K562 (cell line): Measurements from ENCODE around the gene C19orf12. TPM values are rescaled to one million over a fixed set of nuclear protein-coding genes. Genes with fewer than 3 reads are reported as not detected.

ENCODE experiments used
- HCFC1 ChIP-seq: IDR thresholded peaks from 2 replicates; pipeline ENCODE4 v1.6.1; 2012; ENCODE audit warnings: low read depth, low read length, improper control_type of control experiment
- JUN ChIP-seq, 2 experiments: sonication (generic) in 1 of 2; formaldehyde crosslinking in 1 of 2; IDR thresholded peaks; 2 replicates each; pipeline versions ENCODE4 v1.6.1 to v1.8.0; 2012 to 2022; ENCODE audit warnings: borderline replicate concordance in 2 of 2, mild to moderate bottlenecking in 2 of 2, improper control_type of control experiment in 1 of 2, low read depth in 1 of 2, low read length in 1 of 2, missing genetic modification reagents in 1 of 2
- POLR3G ChIP-seq: IDR thresholded peaks from 2 replicates; pipeline ENCODE4 v1.6.1; 2011; ENCODE audit not compliant: insufficient read length, insufficient replicate concordance; ENCODE audit errors: extremely low read depth
- POU5F1 ChIP-seq: fragments of 150-350 bp; IDR thresholded peaks from 2 replicates; pipeline ENCODE4 v1.6.1; 2014; ENCODE audit warnings: borderline replicate concordance, low read length, low read depth, mild to moderate bottlenecking; ENCODE audit not compliant: partially characterized antibody
- polyA plus RNA-seq, 8 experiments: library from polyadenylated mRNA; depleted of rRNA in 4 of 8; stranded (reverse) in 5 of 8; unstranded in 3 of 8; fragments of >200 nt; fragmentation: Nextera tagmentation in 2 of 8; fragmentation: Illumina TruSeq in 1 of 8; extraction: Ambion mirVana in 2 of 8; extraction: Trizol in 1 of 8; gene quantifications; 2 replicates each; pipeline versions ENCODE4 v1.2.1 to v1.2.3, GENCODE V29; 2011 to 2014; ENCODE audit warnings: inconsistent platforms in 1 of 8, missing spikeins in 1 of 8
- total RNA-seq, 7 experiments: library from RNA; depleted of rRNA in 6 of 7; stranded (reverse); fragments of >200 nt in 6 of 7; fragmentation: Illumina TruSeq in 2 of 7; extraction: Trizol in 2 of 7; gene quantifications; 2 replicates each; pipeline versions ENCODE4 v1.2.1 to v1.2.3, GENCODE V29; 2011 to 2021; ENCODE audit warnings: low replicate concordance in 1 of 7
- TF ChIP-seq, protein P1 (sequence below): sonication (generic); formaldehyde crosslinking; IDR thresholded peaks from 2 replicates; pipeline ENCODE4 v1.8.1; 2023; ENCODE audit warnings: missing genetic modification reagents, mild to moderate bottlenecking, borderline replicate concordance
- TF ChIP-seq, protein P2 (sequence below): fragments of 450-650 bp; IDR thresholded peaks from 2 replicates; pipeline ENCODE4 v1.6.1; 2016; ENCODE audit warnings: mild to moderate bottlenecking
- TF ChIP-seq, protein P3 (sequence below), 2 experiments: fragments of 450-650 bp in 1 of 2; sonication (generic) in 1 of 2; formaldehyde crosslinking; conservative IDR thresholded peaks; 2 replicates each; pipeline versions ENCODE4 v1.4.0 to v1.8.1; 2020 to 2022; ENCODE audit warnings: mild to moderate bottlenecking in 1 of 2, missing genetic modification reagents in 1 of 2

Gene C19orf12
- total and polyA plus RNA-seq, 9 of the 15 experiments (the other 6 are each of a cell fraction or from before 2014, with no cell fraction given) = 1.9 to 14.5 (median 10.2) TPM

DNA sequence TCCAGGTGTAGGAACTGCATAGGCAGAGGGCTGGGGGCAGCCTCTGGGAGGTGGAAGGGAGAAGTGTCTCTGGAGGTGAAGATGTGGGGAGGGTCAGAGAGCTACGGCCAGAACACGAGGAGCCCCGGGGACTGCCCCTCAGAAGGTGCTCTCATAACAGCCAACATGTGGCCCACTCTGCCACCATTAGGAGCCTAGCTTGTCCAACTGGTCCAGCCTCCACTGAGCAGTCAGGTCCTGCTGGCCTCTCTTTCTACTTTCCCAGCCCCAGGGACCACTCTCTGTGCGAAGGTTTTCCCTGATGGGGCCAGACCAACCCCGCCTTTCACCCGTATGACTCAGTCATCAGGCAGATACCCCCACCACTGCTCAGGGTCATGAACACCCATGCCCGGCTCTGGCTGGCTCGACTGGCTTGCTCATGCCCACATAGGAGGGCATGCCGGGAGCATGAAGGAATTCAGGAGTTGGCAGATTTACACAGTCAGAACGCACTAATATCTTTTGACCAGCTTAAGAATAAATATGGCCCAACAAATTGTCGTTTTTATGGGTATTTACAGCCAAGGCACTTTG is 37.5 kb upstream of the C19orf12 start (continued):
- TF ChIP-seq, protein P1, sequence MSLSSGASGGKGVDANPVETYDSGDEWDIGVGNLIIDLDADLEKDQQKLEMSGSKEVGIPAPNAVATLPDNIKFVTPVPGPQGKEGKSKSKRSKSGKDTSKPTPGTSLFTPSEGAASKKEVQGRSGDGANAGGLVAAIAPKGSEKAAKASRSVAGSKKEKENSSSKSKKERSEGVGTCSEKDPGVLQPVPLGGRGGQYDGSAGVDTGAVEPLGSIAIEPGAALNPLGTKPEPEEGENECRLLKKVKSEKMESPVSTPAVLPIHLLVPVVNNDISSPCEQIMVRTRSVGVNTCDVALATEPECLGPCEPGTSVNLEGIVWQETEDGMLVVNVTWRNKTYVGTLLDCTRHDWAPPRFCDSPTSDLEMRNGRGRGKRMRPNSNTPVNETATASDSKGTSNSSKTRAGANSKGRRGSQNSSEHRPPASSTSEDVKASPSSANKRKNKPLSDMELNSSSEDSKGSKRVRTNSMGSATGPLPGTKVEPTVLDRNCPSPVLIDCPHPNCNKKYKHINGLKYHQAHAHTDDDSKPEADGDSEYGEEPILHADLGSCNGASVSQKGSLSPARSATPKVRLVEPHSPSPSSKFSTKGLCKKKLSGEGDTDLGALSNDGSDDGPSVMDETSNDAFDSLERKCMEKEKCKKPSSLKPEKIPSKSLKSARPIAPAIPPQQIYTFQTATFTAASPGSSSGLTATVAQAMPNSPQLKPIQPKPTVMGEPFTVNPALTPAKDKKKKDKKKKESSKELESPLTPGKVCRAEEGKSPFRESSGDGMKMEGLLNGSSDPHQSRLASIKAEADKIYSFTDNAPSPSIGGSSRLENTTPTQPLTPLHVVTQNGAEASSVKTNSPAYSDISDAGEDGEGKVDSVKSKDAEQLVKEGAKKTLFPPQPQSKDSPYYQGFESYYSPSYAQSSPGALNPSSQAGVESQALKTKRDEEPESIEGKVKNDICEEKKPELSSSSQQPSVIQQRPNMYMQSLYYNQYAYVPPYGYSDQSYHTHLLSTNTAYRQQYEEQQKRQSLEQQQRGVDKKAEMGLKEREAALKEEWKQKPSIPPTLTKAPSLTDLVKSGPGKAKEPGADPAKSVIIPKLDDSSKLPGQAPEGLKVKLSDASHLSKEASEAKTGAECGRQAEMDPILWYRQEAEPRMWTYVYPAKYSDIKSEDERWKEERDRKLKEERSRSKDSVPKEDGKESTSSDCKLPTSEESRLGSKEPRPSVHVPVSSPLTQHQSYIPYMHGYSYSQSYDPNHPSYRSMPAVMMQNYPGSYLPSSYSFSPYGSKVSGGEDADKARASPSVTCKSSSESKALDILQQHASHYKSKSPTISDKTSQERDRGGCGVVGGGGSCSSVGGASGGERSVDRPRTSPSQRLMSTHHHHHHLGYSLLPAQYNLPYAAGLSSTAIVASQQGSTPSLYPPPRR (CRISPR knock-in tag) = no peak
- TF ChIP-seq, protein P2, sequence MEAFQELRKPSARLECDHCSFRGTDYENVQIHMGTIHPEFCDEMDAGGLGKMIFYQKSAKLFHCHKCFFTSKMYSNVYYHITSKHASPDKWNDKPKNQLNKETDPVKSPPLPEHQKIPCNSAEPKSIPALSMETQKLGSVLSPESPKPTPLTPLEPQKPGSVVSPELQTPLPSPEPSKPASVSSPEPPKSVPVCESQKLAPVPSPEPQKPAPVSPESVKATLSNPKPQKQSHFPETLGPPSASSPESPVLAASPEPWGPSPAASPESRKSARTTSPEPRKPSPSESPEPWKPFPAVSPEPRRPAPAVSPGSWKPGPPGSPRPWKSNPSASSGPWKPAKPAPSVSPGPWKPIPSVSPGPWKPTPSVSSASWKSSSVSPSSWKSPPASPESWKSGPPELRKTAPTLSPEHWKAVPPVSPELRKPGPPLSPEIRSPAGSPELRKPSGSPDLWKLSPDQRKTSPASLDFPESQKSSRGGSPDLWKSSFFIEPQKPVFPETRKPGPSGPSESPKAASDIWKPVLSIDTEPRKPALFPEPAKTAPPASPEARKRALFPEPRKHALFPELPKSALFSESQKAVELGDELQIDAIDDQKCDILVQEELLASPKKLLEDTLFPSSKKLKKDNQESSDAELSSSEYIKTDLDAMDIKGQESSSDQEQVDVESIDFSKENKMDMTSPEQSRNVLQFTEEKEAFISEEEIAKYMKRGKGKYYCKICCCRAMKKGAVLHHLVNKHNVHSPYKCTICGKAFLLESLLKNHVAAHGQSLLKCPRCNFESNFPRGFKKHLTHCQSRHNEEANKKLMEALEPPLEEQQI = no peak
- TF ChIP-seq JUN (IDR thresholded peaks at IDR 0.05; ENCODE audit: borderline replicate concordance, low read depth, low read length) = no peak
- no peak for TF ChIP-seq JUN (CRISPR knock-in tag; IDR thresholded peaks at IDR 0.05; ENCODE audit: borderline replicate concordance)
- TF ChIP-seq HCFC1 = no peak
- TF ChIP-seq, protein P3, sequence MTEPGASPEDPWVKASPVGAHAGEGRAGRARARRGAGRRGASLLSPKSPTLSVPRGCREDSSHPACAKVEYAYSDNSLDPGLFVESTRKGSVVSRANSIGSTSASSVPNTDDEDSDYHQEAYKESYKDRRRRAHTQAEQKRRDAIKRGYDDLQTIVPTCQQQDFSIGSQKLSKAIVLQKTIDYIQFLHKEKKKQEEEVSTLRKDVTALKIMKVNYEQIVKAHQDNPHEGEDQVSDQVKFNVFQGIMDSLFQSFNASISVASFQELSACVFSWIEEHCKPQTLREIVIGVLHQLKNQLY (CRISPR knock-in tag; conservative IDR thresholded peaks at IDR 0.05) = no peak
- no peak for TF ChIP-seq POU5F1
- TF ChIP-seq POLR3G = no peak
